Thoracic aorta (tissue), 2 donors: ENCODE results near the gene WSCD2. TPM values are rescaled to one million over a fixed set of nuclear protein-coding genes. Genes with fewer than 3 reads are reported as not detected.

Experiments
- ATAC-seq: fragments of 150-250 bp; one replicate; pipeline ENCODE4 v1.8.0; 2017; ENCODE audit warnings: low read depth; ENCODE audit not compliant: insufficient number of reproducible peaks, low FRiP score
- DNase-seq: peaks from one replicate; pipeline ENCODE4 v3.0.0-alpha.2; 2020; ENCODE audit warnings: low spot score
- H3K27ac ChIP-seq, 2 donors: fragments of 200-600 bp; sonication (generic); 1 replicate in 1 of 2; 2 replicates in 1 of 2; pipeline ENCODE4 v1.5.1; 2016; ENCODE audit warnings: mild to moderate bottlenecking in 2 of 2, moderate library complexity in 2 of 2
- H3K27me3 ChIP-seq: fragments of 200-600 bp; sonication (generic); replicated peaks from 2 replicates; pipeline ENCODE4 v1.6.0; 2016; ENCODE audit warnings: mild to moderate bottlenecking; ENCODE audit not compliant: insufficient read depth
- H3K36me3 ChIP-seq: fragments of 200-600 bp; sonication (generic); one replicate; pipeline ENCODE4 v1.5.1; 2016
- H3K4me1 ChIP-seq, 2 donors: fragments of 200-600 bp; sonication (generic); 1 replicate in 1 of 2; 2 replicates in 1 of 2; pipeline versions ENCODE4 v1.5.1 to v1.6.0; 2016; ENCODE audit warnings: low read depth in 2 of 2, mild to moderate bottlenecking in 1 of 2; ENCODE audit not compliant: control insufficient read depth in 1 of 2
- H3K4me3 ChIP-seq: fragments of 200-600 bp; sonication (generic); 2 replicates; pipeline ENCODE4 v1.5.1; 2016; ENCODE audit warnings: mild to moderate bottlenecking
- H3K9me3 ChIP-seq: fragments of 200-600 bp; sonication (generic); 2 replicates; pipeline ENCODE4 v1.5.1; 2016
- total RNA-seq, 2 donors: library from RNA; depleted of rRNA; stranded (reverse); fragments of >200 nt; gene quantifications; one replicate each; pipeline versions ENCODE4 v1.1.0 to v1.2.3, GENCODE V29; 2016
- TF ChIP-seq, protein P1 (sequence below): fragments of 200-600 bp; sonication (generic); IDR thresholded peaks from one replicate; pipeline ENCODE4 v1.5.1; 2019; ENCODE audit warnings: antibody characterized with exemption

The WSCD2 gene
- total RNA-seq, 2 donors from 2014 or later: 3.3 to 6.9 TPM

- Histone ChIP-seq H3K36me3 (no peaks in the 10 kb centered on the region), H3K27ac (no peak overlapping the region), H3K27me3 (no peaks in the 10 kb centered on the region), H3K4me1 (no peaks in the 10 kb centered on the region), H3K4me3 (no peak overlapping the region), H3K9me3 (peaks cover 18% of the 10 kb centered on the region)
- no peak for ATAC-seq
- TF ChIP-seq, protein P1, sequence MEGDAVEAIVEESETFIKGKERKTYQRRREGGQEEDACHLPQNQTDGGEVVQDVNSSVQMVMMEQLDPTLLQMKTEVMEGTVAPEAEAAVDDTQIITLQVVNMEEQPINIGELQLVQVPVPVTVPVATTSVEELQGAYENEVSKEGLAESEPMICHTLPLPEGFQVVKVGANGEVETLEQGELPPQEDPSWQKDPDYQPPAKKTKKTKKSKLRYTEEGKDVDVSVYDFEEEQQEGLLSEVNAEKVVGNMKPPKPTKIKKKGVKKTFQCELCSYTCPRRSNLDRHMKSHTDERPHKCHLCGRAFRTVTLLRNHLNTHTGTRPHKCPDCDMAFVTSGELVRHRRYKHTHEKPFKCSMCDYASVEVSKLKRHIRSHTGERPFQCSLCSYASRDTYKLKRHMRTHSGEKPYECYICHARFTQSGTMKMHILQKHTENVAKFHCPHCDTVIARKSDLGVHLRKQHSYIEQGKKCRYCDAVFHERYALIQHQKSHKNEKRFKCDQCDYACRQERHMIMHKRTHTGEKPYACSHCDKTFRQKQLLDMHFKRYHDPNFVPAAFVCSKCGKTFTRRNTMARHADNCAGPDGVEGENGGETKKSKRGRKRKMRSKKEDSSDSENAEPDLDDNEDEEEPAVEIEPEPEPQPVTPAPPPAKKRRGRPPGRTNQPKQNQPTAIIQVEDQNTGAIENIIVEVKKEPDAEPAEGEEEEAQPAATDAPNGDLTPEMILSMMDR: no peak
- no peak for DNase-seq
These were observed 128.6 kb downstream of the WSCD2 start for GRCh38 chr12:108257610-108258106.

DNA sequence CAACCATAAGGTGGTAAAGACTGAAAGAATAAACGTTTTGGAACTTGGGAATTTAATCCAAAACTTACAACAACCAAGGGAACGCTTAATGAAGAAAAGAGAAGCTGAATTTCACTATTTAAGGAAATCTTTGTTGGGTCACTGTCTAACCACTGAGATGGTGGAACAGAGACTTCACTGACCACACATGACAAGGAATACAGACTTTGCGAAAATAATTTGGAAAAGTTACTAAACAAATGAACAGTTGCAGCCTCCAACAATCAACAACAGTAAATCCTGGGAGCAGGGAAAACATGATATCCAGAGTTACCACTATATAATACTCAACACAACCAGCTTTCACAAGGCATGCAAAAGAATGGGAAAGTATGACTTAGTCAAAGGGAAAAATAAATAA, 131.0 kb downstream of the WSCD2 start:
- Histone ChIP-seq H3K27me3 (no peaks in the 10 kb centered on the region), H3K27ac (no peak overlapping the region), H3K9me3 (peaks cover 18% of the 10 kb centered on the region), H3K36me3 (no peaks in the 10 kb centered on the region), H3K4me3 (no peak overlapping the region), H3K4me1 (no peaks in the 10 kb centered on the region)
- ATAC-seq: no peak
- DNase-seq: no peak
- TF ChIP-seq, protein P1: no peak

DNA sequence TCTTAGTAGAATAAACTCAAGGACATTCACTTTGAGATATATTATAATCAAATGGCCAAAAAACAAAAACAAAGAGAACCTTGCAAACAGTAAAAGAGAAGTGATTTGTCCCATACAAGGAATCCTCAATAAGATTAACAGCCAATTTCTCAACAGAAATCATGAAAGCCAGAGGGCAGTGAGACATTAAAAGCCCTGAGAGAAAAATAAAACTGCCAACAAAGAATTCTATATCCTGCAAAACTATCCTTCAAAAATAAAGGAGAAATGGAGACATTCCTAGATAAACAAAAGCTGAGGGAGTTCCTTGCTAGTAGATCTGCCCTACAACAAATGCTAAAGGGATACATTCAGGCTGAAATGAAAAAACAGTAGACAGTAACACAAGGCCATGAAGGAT, 131.9 kb downstream of the WSCD2 start:
- H3K27ac ChIP-seq: no peak overlapping the region
- no peaks in the 10 kb centered on the region for H3K4me1 ChIP-seq
- TF ChIP-seq, protein P1: no peak
- H3K9me3 ChIP-seq: peaks cover 18% of the 10 kb centered on the region
- H3K36me3 ChIP-seq: no peaks in the 10 kb centered on the region
- ATAC-seq: no peak
- H3K27me3 ChIP-seq: no peaks in the 10 kb centered on the region
- DNase-seq: no peak
- no peak overlapping the region for H3K4me3 ChIP-seq

- no peaks in the 10 kb centered on the region for H3K36me3 ChIP-seq
- DNase-seq (no peak), ATAC-seq (no peak)
- no peak overlapping the region for H3K27ac ChIP-seq
- H3K4me1 ChIP-seq: no peaks in the 10 kb centered on the region
- peaks cover 10% of the 10 kb centered on the region for H3K9me3 ChIP-seq
- H3K27me3 ChIP-seq: no peaks in the 10 kb centered on the region
- no peak overlapping the region for H3K4me3 ChIP-seq
- TF ChIP-seq, protein P1: no peak
These were observed 136.4 kb downstream of the WSCD2 start for GRCh38 chr12:108265505-108265904.

GRCh38 chr12:108266131-108266530, 137.0 kb downstream of the WSCD2 start:
- no peak overlapping the region for H3K4me3 ChIP-seq
- DNase-seq: no peak
- H3K36me3 ChIP-seq: no peaks in the 10 kb centered on the region
- TF ChIP-seq, protein P1: no peak
- no peaks in the 10 kb centered on the region for H3K4me1 ChIP-seq
- no peaks in the 10 kb centered on the region for H3K27me3 ChIP-seq
- no peak for ATAC-seq
- peaks cover 6% of the 10 kb centered on the region for H3K9me3 ChIP-seq
- H3K27ac ChIP-seq: no peak overlapping the region
